SJCRH30 (cell line): ENCODE measurements around the gene DPPA3. TPM values are rescaled to one million over a fixed set of nuclear protein-coding genes. Genes with fewer than 3 reads are reported as not detected.
"Not testable (repeated sequence)": the region's sequence is repeated elsewhere in the genome, so short reads cannot be mapped to it uniquely, and the experiment has no call there.

Source experiments
- DNase-seq, 2 experiments: peaks; one replicate each; pipeline ENCODE4 v3.0.0-alpha.2; 2015 to 2020
- H3K27ac ChIP-seq: fragments of 250-450 bp; sonication (Bioruptor Pico); 2 replicates; pipeline ENCODE4 v1.5.1; 2020; ENCODE audit warnings: mild to moderate bottlenecking, moderate library complexity
- H3K27me3 ChIP-seq: fragments of 250-450 bp; sonication (Bioruptor Pico); 2 replicates; pipeline ENCODE4 v1.5.1; 2020; ENCODE audit warnings: mild to moderate bottlenecking, moderate library complexity
- H3K36me3 ChIP-seq: fragments of 250-450 bp; sonication (Bioruptor Pico); 2 replicates; pipeline ENCODE4 v1.5.1; 2020; ENCODE audit warnings: mild to moderate bottlenecking, moderate library complexity
- H3K4me1 ChIP-seq: fragments of 250-450 bp; sonication (Bioruptor Pico); 2 replicates; pipeline ENCODE4 v1.5.1; 2020; ENCODE audit warnings: mild to moderate bottlenecking, moderate library complexity
- H3K4me3 ChIP-seq: fragments of 250-450 bp; sonication (Bioruptor Pico); 2 replicates; pipeline ENCODE4 v1.5.1; 2020; ENCODE audit warnings: mild to moderate bottlenecking, moderate library complexity
- H3K9me3 ChIP-seq: fragments of 250-450 bp; sonication (Bioruptor Pico); replicated peaks from 2 replicates; pipeline ENCODE4 v1.5.1; 2020; ENCODE audit warnings: mild to moderate bottlenecking, moderate library complexity
- total RNA-seq: library from RNA; depleted of rRNA; stranded (reverse); fragments of >200 nt; shearing (Covaris generic); gene quantifications from 2 replicates; pipeline ENCODE4 v1.2.3, GENCODE V29; 2014; rRNA removed

The DPPA3 gene
- total RNA-seq = not detected in 2 replicates

DNA sequence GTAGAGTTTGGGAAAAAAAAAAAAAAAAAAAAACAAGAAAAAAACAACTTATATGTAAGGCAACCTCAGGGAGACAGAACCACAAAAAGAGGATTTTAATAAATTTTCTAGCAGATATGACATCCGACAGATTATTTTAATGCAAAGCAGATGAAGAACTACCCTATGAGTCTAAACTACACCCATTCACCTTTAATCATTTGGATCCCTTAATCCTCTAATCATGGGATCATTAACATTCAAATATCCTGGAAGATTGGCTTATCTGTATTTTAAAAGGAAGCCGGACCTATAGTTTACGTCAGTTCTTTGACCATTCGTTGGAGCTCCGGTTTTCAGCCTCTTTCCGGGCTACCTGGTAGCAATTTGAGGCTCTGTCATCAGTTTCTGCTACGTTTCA is at the start of gene DPPA3:
TSS of gene DPPA3 (plus strand) at position 301 of the 400 bp plus-strand sequence. CDS start 138 bp downstream, outside the sequence.
- no peak within 1 kb of the TSS for H3K27ac ChIP-seq
- H3K9me3 ChIP-seq = no peaks in the 10 kb centered on the region
- no peaks in the 10 kb centered on the region for H3K4me1 ChIP-seq
- H3K36me3 ChIP-seq = no peaks in the 10 kb centered on the region
- no peak within 1 kb of the TSS for H3K4me3 ChIP-seq
- H3K27me3 ChIP-seq = no peaks in the 10 kb centered on the region
- no peak for DNase-seq

DNA sequence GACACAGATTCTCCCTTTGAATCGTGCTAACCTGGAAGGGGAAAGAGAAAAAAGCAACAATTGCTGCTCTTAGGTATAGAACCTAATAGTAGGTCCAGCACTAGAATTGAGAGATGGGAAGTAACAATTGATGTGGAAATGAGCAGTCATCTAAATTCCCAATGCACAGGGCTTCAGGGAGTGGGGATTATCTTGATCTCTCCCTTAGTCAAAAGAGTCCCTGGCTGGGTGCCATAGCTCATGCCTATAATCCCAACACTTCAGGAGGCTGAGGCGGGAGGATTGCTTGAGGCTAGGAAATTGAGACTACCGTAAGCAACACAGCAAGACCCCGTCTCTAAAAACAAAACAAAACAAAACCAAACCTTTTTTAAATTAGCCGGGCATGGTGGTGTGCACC is 49.5 kb upstream of the DPPA3 start:
- no peaks in the 10 kb centered on the region for H3K27me3 ChIP-seq
- no peak for DNase-seq
- H3K4me1 ChIP-seq = no peaks in the 10 kb centered on the region
- H3K9me3 ChIP-seq = no peaks in the 10 kb centered on the region
- H3K4me3 ChIP-seq = no peak overlapping the region
- no peak overlapping the region for H3K27ac ChIP-seq
- no peaks in the 10 kb centered on the region for H3K36me3 ChIP-seq

DNA sequence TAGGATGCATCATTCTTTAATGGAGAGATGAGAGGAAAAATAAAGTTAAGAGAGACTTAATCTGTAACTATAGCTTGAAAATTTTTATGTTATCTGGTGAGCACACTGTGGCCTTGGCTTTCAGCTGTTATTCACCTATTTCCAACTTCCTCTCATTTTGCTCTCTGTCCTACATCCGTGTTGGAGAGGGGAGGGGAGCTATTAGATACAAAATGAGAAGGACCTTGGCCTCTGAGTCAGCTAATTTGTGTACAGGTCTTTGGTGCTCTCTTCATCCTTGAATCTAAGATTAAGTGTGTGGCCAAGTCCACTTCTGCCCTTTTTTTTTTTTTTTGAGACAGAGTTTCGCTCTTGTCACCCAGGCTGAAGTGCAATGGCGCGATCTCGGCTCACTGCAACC is 44.6 kb upstream of the DPPA3 start:
- Histone ChIP-seq H3K27me3 (no peaks in the 10 kb centered on the region), H3K4me1 (no peaks in the 10 kb centered on the region), H3K4me3 (no peak overlapping the region), H3K36me3 (no peaks in the 10 kb centered on the region), H3K9me3 (no peaks in the 10 kb centered on the region), H3K27ac (no peak overlapping the region)
- DNase-seq = no peak

DNA sequence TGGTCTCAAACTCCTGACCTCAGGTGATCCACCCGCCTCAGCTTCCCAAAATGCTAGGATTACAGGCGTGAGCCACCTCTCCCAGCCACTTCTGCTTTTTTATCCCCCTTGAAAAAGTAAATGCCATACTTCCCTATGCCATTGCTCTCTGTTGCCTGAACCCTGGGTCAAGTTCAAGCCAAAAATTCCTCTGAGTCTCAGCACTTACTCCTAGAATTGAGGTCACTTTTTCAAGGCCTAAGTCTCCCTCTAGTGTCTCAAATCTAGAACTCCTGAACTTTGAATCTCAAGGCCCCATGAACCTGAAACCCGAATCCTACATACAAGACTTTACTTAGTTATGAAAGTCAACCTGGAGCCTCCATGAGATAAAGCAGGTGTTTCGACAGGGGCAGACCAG is 44.1 kb upstream of the DPPA3 start:
- Histone ChIP-seq H3K4me3 (no peak overlapping the region), H3K9me3 (no peaks in the 10 kb centered on the region), H3K27ac (no peak overlapping the region), H3K4me1 (no peaks in the 10 kb centered on the region), H3K27me3 (no peaks in the 10 kb centered on the region), H3K36me3 (no peaks in the 10 kb centered on the region)
- peak in 1 of 2 experiments; percentile 7 for DNase-seq

DNA sequence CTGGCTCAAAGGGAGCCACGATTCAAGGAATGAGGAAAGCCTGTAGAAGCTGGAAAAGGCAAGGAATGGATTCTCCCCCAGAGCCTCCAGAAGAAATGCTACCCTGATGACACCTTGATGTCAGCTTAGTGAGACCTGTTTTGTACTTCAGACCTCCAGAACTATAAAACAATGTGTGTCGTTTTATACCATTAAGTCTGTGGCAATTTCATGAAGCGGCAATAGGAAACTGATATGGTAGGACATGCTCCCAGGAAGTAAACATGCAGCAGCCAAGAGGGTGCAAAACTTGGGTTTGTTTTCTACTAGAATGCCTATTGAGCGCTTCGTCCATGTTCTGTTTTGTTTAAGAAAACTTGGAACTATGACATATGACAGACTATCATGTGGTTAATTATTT is 43.1 kb upstream of the DPPA3 start:
- no peaks in the 10 kb centered on the region for H3K36me3 ChIP-seq
- no peak overlapping the region for H3K27ac ChIP-seq
- H3K4me3 ChIP-seq = no peak overlapping the region
- DNase-seq = no peak
- H3K9me3 ChIP-seq = no peaks in the 10 kb centered on the region
- H3K4me1 ChIP-seq = no peaks in the 10 kb centered on the region
- H3K27me3 ChIP-seq = no peaks in the 10 kb centered on the region

DNA sequence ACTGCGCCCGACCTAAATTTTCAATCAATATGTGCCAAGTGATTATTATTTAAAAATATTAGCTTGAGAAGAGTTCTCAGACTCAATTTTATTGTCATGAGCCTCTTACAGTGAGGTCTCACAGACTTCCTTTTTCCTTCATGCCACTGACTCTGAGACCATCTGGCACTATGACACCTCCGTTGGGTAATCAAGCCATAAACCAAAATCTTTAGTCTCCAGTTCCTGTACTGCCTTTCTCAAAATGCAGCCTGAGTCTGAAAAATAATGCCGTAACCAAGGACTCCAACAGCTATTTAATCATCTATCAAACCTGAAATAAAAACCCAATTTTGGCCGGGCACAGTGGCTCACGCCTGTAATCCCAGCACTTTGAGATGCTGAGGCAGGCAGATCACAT is 35.8 kb upstream of the DPPA3 start:
- H3K27ac ChIP-seq, H3K27me3 ChIP-seq, H3K9me3 ChIP-seq, H3K4me1 ChIP-seq, DNase-seq, H3K4me3 ChIP-seq, H3K36me3 ChIP-seq: not testable (repeated sequence)

DNA sequence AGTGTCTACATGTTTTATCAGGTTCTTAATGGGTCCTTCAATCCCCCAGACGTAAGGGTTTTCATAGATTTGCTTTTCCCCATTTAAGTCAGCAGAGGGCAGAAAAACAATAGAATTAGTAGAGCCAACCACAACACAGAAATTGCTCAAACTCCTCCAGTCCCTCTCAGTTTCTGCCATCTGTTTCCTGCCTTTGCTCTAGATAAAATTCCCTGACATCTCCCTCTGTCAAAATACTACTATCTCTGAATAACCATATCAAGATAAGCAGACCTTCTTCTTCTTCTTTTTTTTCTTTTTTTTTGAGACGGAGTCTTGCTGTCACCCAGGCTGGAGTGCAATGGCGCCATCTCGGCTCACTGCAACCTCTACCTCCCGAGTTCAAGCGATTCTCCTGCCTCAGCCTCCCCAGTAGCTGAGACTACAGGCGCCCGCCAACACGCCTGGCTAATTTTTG is 33.8 kb upstream of the DPPA3 start:
- H3K9me3 ChIP-seq, H3K36me3 ChIP-seq, H3K27me3 ChIP-seq, H3K27ac ChIP-seq, H3K4me1 ChIP-seq, H3K4me3 ChIP-seq: not testable (repeated sequence)
- peak in 1 of 2 experiments; percentile 28 for DNase-seq

DNA sequence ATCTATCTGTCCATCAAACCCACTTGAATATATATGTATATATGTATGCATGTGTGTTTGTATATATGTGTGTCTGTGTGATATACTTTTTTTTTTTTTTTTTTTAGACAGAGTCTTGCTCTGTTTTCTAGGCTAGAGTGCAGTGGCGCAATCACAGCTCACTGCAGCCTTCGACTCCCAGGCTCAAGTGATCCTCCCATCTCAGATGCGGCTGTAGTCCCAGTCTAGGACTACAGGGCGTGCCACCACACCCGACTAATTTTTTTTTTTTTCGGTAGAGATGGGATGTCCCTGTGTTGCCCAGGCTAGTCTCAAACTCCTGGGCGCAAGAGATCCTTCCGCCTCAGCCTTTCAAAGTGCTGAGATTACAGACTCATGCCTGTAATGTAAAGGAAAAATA is 32.5 kb upstream of the DPPA3 start:
- no peaks in the 10 kb centered on the region for H3K9me3 ChIP-seq
- no peak overlapping the region for H3K4me3 ChIP-seq
- no peaks in the 10 kb centered on the region for H3K4me1 ChIP-seq
- no peak overlapping the region for H3K27ac ChIP-seq
- H3K36me3 ChIP-seq = no peaks in the 10 kb centered on the region
- no peak for DNase-seq
- H3K27me3 ChIP-seq = 0 out of 2 replicates have a peak, but pooled peaks cover 5% of the 10 kb centered on the region

DNA sequence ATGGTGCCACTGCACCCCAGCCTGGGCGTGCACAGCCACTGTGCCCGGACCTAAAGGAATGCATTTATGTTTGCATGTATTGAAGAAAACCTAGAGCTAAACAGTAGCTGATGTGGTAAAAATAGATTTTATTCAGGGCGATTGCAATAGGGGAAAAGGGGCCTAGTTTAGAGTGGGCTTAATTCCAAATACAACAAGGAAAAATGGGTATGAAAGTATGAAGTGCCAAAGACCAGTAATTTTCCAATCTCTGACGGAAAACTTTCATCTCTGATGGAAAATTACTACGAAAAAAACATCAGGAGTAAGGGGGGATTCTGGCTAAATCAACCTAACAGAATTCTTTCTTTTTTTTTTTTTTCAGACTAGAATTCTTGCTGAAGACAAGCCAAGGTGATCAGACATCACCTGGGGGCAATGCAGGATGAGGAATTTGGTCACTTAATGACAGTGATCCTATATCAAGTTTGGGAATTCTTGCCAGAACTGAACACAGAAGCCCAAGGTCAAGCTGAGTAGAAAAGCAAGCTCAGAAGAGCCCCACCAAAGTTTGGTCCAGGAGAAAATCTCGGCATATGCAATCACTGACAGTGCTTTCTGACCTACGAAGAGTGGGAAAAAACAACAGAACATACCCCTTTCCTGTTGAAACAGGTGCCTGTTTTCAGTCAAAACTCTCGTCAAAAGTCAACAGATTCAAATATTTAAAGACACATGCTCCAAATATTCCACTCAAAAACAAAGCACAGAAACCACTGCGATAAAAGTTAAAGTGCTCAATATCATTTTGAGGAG is 31.8 kb upstream of the DPPA3 start:
- Histone ChIP-seq H3K4me3 (no peak overlapping the region), H3K27ac (no peak overlapping the region), H3K4me1 (no peaks in the 10 kb centered on the region), H3K36me3 (no peaks in the 10 kb centered on the region), H3K9me3 (no peaks in the 10 kb centered on the region), H3K27me3 (0 out of 2 replicates have a peak, but pooled peaks cover 5% of the 10 kb centered on the region)
- DNase-seq = no peak

DNA sequence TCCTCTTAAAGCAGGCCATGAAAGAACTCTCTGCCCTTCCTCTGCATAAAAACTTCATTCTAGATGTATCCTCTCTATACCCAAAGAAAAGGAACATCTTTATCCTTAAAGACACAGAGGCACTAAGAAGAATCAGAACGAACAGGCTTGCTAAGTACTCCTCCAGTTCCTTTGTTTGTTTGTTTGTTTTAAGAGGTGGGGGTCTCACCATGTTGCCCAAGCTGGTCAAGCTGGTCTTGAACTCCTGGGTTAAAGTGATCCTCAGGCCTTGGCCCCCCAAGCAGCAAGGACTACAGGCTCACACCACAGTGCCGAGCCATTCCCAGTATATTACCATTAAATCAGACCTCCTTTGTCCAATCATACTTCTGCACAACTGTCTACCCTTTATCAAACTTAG is 29.7 kb upstream of the DPPA3 start:
- H3K36me3 ChIP-seq = no peaks in the 10 kb centered on the region
- H3K9me3 ChIP-seq = no peaks in the 10 kb centered on the region
- 0 out of 2 replicates have a peak, but pooled peaks cover 5% of the 10 kb centered on the region for H3K27me3 ChIP-seq
- no peak overlapping the region for H3K4me3 ChIP-seq
- no peak for DNase-seq
- H3K27ac ChIP-seq = no peak overlapping the region
- no peaks in the 10 kb centered on the region for H3K4me1 ChIP-seq

DNA sequence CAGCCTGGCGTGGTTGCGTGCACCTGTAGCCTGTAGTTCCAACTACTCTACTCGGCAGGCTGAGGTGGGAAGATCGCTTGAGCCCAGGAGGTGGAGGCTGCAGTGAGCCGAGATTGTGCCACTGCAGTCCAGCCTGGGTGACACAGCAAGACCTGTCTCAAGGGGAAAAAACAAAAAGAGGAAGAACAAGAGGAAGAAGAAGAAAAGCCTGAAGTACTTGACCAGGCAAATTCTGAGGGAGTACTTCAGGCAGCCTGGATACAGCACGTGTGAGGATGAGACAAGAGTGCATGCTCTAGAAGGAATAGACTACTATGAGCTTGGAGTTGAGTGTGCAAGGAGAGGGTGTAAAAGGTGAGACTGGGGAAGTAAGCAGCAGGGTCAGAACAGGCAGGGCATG is 17.4 kb upstream of the DPPA3 start:
- Histone ChIP-seq H3K36me3 (no peaks in the 10 kb centered on the region), H3K27ac (no peak overlapping the region), H3K4me1 (no peaks in the 10 kb centered on the region), H3K4me3 (no peak overlapping the region), H3K9me3 (no peaks in the 10 kb centered on the region), H3K27me3 (no peaks in the 10 kb centered on the region)
- no peak for DNase-seq

DNA sequence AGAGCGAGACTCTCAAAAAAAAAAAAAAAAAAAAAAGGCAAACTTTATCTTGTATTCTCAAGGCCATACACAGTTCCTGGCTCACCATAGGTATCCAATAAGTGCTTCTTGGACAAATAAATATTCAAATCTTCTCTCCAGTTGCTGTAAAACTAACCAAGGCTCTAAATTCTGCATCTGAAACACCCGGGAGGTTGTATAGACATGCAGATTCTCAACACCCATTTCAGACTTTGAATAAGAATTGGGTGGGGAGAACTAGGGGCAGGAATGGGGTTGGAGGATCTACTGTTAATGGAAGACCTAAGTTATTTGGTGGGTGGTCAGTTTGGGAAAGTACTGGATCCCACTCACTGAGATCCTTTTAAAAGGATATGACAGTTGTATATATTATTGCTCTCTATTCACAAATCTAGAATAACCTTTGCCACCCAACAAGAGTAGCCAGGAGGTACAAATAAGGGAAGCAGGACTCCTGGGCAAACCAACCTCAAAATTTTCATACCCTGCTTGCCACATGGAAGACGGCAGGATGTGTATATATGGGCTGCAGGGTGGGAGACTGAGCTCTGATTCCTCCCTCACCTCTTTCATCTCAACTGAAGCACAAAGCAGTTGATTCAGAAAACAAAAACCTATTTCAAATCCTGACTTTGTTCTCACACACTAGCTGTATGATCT is 16.5 kb upstream of the DPPA3 start:
- Histone ChIP-seq H3K36me3 (no peaks in the 10 kb centered on the region), H3K4me3 (no peak overlapping the region), H3K27me3 (no peaks in the 10 kb centered on the region), H3K27ac (no peak overlapping the region), H3K4me1 (no peaks in the 10 kb centered on the region), H3K9me3 (no peaks in the 10 kb centered on the region)
- no peak for DNase-seq

DNA sequence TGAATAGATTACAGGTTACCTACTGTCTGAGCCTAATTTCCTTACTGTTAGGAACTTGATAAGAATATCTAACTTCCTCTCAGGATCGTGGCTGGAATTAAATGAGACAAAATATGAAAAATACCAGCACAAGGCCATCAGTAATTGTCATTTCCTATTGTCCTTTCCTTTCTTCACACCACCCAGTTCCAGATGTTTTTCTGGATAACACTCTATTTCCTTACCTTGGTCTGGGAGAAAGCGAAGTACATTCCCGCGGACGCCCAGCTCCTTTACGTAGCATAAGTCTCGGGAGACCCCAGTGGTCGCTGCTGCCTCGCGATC is 16.0 kb upstream of the DPPA3 start:
- no peaks in the 10 kb centered on the region for H3K36me3 ChIP-seq
- H3K27ac ChIP-seq = no peak overlapping the region
- no peaks in the 10 kb centered on the region for H3K9me3 ChIP-seq
- no peak overlapping the region for H3K4me3 ChIP-seq
- H3K27me3 ChIP-seq = no peaks in the 10 kb centered on the region
- no peaks in the 10 kb centered on the region for H3K4me1 ChIP-seq
- DNase-seq = no peak

DNA sequence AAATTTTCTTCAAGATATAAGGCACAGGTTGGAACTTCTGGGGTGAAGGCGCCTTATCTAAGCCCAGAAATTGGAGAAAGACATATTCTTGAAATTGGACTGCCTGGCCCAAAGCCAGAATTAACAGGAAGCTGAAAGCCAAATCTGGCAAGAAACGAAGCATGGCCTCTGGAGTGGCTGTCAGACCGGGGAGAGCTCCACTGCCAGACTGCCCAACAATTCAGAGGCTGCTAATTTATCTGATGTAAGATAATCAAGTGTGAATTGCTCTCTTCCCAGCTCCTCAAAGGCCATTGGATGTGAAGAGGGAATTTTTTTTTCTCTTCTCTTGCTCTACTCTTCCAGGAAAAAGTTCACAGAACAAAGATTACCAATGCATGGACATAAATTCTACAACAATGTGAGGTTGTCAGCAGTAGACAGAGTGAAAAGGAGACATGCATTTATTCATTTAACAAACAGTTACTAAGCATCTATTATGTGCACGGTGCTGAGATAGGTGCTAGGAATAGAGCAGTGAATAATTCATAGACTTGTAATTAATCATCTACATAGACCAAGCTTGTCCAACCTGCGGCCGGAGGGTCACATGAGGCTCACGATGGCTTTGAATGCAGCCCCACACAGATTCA is 15.6 kb upstream of the DPPA3 start, which contains the start of gene GDF3:
TSS of gene GDF3 (minus strand) at position 210 of the 632 bp plus-strand sequence. CDS start at position 163, 47 bp downstream.
- H3K9me3 ChIP-seq = no peaks in the 10 kb centered on the region
- H3K27me3 ChIP-seq = no peaks in the 10 kb centered on the region
- no peak within 1 kb of the TSS for H3K27ac ChIP-seq
- DNase-seq = no peak
- no peak within 1 kb of the TSS for H3K4me3 ChIP-seq
- H3K4me1 ChIP-seq = no peaks in the 10 kb centered on the region
- H3K36me3 ChIP-seq = no peaks in the 10 kb centered on the region

DNA sequence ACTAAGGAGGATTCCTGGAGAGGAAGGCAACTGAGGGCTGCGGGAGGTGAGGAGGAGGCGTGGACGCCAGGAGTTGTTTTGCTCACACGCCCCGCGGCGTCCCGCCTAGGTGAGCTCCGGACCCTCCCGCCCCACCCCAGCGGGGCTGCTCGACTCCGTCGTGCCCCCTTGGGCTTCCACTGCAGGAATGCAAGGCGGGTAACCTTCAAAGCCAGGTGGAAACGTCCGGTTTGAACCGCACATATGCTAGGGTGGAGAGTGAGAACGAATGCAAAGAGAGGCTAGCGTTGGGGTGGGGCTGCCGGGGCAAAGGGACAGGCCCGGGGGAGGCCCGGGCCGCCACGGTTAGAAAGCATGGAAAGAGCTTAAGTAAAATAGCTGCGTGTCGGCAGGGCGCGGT is 5.4 kb upstream of the DPPA3 start:
- no peak for DNase-seq
- H3K4me1 ChIP-seq = no peaks in the 10 kb centered on the region
- no peak overlapping the region for H3K4me3 ChIP-seq
- no peak overlapping the region for H3K27ac ChIP-seq
- H3K27me3 ChIP-seq = no peaks in the 10 kb centered on the region
- no peaks in the 10 kb centered on the region for H3K9me3 ChIP-seq
- no peaks in the 10 kb centered on the region for H3K36me3 ChIP-seq
